Measurements from ENCODE around the gene CLEC2B.

DNA sequence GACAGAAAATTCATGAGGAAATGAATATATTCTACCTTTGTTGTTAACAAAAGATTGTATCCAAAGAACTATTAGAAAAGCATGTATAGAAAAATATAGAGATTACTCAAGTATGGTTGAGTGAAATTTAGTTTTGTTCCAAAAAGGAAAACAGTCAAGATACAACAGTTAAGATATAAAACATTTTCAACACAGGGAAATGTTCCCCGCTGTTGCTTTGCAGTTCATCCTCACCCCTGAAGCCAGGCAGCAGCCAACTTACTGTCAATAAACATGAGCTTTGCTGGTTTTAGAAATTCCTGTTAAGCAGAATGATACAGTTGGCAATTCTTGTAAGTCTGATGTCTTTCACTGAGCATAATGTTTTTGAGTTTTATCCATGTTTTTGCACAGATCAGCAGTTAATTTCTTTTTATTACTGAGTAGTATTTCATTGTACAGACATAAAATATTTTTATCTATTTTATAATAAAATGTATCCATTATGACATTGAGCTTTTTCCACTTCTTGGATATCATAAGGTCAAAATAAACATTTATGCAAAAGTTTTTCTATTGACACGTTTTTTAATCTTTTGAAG, 1.2 kb upstream of the CLEC2B start:
- TF ChIP-seq, protein P1, sequence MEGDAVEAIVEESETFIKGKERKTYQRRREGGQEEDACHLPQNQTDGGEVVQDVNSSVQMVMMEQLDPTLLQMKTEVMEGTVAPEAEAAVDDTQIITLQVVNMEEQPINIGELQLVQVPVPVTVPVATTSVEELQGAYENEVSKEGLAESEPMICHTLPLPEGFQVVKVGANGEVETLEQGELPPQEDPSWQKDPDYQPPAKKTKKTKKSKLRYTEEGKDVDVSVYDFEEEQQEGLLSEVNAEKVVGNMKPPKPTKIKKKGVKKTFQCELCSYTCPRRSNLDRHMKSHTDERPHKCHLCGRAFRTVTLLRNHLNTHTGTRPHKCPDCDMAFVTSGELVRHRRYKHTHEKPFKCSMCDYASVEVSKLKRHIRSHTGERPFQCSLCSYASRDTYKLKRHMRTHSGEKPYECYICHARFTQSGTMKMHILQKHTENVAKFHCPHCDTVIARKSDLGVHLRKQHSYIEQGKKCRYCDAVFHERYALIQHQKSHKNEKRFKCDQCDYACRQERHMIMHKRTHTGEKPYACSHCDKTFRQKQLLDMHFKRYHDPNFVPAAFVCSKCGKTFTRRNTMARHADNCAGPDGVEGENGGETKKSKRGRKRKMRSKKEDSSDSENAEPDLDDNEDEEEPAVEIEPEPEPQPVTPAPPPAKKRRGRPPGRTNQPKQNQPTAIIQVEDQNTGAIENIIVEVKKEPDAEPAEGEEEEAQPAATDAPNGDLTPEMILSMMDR (IDR thresholded peaks at IDR 0.05) = no peak
- TF ChIP-seq POLR2AphosphoS5 (IDR thresholded peaks at IDR 0.05) = no peak
- no peak for TF ChIP-seq POLR2A (IDR thresholded peaks at IDR 0.05)
- no peak for TF ChIP-seq EP300 (IDR thresholded peaks at IDR 0.05)
